ENCODE results near the gene PLEKHD1.

The PLEKHD1 gene

GRCh38 chr14:69519204-69520100, 34.9 kb downstream of the PLEKHD1 start:
- no peak for DNase-seq

GRCh38 chr14:69522026-69522425, 37.5 kb downstream of the PLEKHD1 start:
- no peak for DNase-seq

GRCh38 chr14:69525896-69526295, 41.4 kb downstream of the PLEKHD1 start:
- no peak for DNase-seq

- no peak for DNase-seq
Measured at GRCh38 chr14:69527635-69528034, 43.1 kb downstream of the PLEKHD1 start.

- DNase-seq = no peak
Measured at GRCh38 chr14:69528143-69528542, 43.6 kb downstream of the PLEKHD1 start.

GRCh38 chr14:69528930-69529329, 44.4 kb downstream of the PLEKHD1 start:
- DNase-seq = no peak

GRCh38 chr14:69529563-69529962, 45.0 kb downstream of the PLEKHD1 start:
- no peak for DNase-seq

- no peak for DNase-seq
Measured at GRCh38 chr14:69530095-69530494, 45.6 kb downstream of the PLEKHD1 start.

- DNase-seq = no peak
Measured at GRCh38 chr14:69531135-69531534, 46.6 kb downstream of the PLEKHD1 start.

GRCh38 chr14:69532561-69533340, 48.2 kb downstream of the PLEKHD1 start:
- no peak for DNase-seq

GRCh38 chr14:69535230-69535848, 50.8 kb downstream of the PLEKHD1 start:
- no peak for DNase-seq

GRCh38 chr14:69536971-69537370, 52.4 kb downstream of the PLEKHD1 start:
- DNase-seq = no peak

- no peak for DNase-seq
Measured at GRCh38 chr14:69537900-69538299, 53.4 kb downstream of the PLEKHD1 start.

- no peak for DNase-seq
Measured at GRCh38 chr14:69538766-69539165, 54.2 kb downstream of the PLEKHD1 start.

GRCh38 chr14:69539631-69540410, 55.3 kb downstream of the PLEKHD1 start:
- DNase-seq = no peak

GRCh38 chr14:69540654-69541335, 56.3 kb downstream of the PLEKHD1 start:
- DNase-seq = no peak

GRCh38 chr14:69542311-69542710, 57.8 kb downstream of the PLEKHD1 start:
- DNase-seq = no peak

- DNase-seq = no peak
Measured at GRCh38 chr14:69543341-69544115, 59.0 kb downstream of the PLEKHD1 start.

GRCh38 chr14:69547701-69548348, 63.3 kb downstream of the PLEKHD1 start:
- DNase-seq = no peak

GRCh38 chr14:69548566-69548965, 64.0 kb downstream of the PLEKHD1 start:
- no peak for DNase-seq

GRCh38 chr14:69551511-69551910, 67.0 kb downstream of the PLEKHD1 start:
- no peak for DNase-seq

All from stimulated activated naive CD4-positive, alpha-beta T cell (primary cell).